ENCODE measurements around the gene APOBEC3B. TPM values are rescaled to one million over a fixed set of nuclear protein-coding genes. Genes with fewer than 3 reads are reported as not detected.
A peak's percentile ranks its signal among the peaks of the same experiment; 100 is the strongest.
"Not testable (repeated sequence)": the region's sequence is repeated elsewhere in the genome, so short reads cannot be mapped to it uniquely, and the experiment has no call there.

The APOBEC3B gene
- polyA plus RNA-seq, 4 donors = 3.5 to 5.8 (median 4.6) TPM

GRCh38 chr22:39031434-39032295, 49.5 kb downstream of the APOBEC3B start:
- not testable (repeated sequence) for H3K9me3 ChIP-seq (ENCODE audit: control insufficient read depth in 2 of 2, insufficient read depth in 1 of 2, low read depth in 1 of 2, low read length in 1 of 2); H3K4me3 ChIP-seq (ENCODE audit: low read depth in 1 of 3, low read length in 3 of 3); H3K36me3 ChIP-seq (ENCODE audit: control insufficient read depth in 3 of 3, insufficient read depth in 2 of 3, low read depth in 1 of 3, low read length in 3 of 3); H3K4me1 ChIP-seq (ENCODE audit: control insufficient read depth in 3 of 3, insufficient read depth in 2 of 3, low read depth in 1 of 3, low read length in 2 of 3); FAIRE-seq; H3K27me3 ChIP-seq (ENCODE audit: control insufficient read depth in 3 of 3, insufficient read depth in 3 of 3, low read length in 3 of 3); H3K27ac ChIP-seq (ENCODE audit: low read depth in 1 of 3, low read length in 2 of 3); DNase-seq
- WGBS, 3 donors = 55 to 71% (median 67%) methylated on average over 14 to 17 of the region's 18 CpGs

GRCh38 chr22:39037071-39037470, 54.9 kb downstream of the APOBEC3B start:
- not testable (repeated sequence) for DNase-seq; H3K36me3 ChIP-seq (ENCODE audit: control insufficient read depth in 3 of 3, insufficient read depth in 2 of 3, low read depth in 1 of 3, low read length in 3 of 3); FAIRE-seq; H3K9me3 ChIP-seq (ENCODE audit: control insufficient read depth in 2 of 2, insufficient read depth in 1 of 2, low read depth in 1 of 2, low read length in 1 of 2); H3K27ac ChIP-seq (ENCODE audit: low read depth in 1 of 3, low read length in 2 of 3); H3K27me3 ChIP-seq (ENCODE audit: control insufficient read depth in 3 of 3, insufficient read depth in 3 of 3, low read length in 3 of 3); H3K4me1 ChIP-seq (ENCODE audit: control insufficient read depth in 3 of 3, insufficient read depth in 2 of 3, low read depth in 1 of 3, low read length in 2 of 3); H3K4me3 ChIP-seq (ENCODE audit: low read depth in 1 of 3, low read length in 3 of 3)
- WGBS, 3 donors = 20 to 33% (median 28%) methylated on average over 2 of the region's 2 CpGs

GRCh38 chr22:39039306-39040126, 57.4 kb downstream of the APOBEC3B start:
- 91% methylated on average over 19 of the region's 19 CpGs for WGBS, 3 donors
- Histone ChIP-seq H3K36me3 (ENCODE audit: control insufficient read depth in 3 of 3, insufficient read depth in 2 of 3, low read depth in 1 of 3, low read length in 3 of 3) (peaks cover 0 to 14% (median 0%) of the 10 kb centered on the region in 3 donors), H3K4me1 (ENCODE audit: control insufficient read depth in 3 of 3, insufficient read depth in 2 of 3, low read depth in 1 of 3, low read length in 2 of 3) (peaks cover 0 to 3% (median 0%) of the 10 kb centered on the region in 3 donors), H3K4me3 (ENCODE audit: low read depth in 1 of 3, low read length in 3 of 3) (no peak overlapping the region), H3K9me3 (ENCODE audit: control insufficient read depth in 2 of 2, insufficient read depth in 1 of 2, low read depth in 1 of 2, low read length in 1 of 2) (no peaks in the 10 kb centered on the region), H3K27ac (ENCODE audit: low read depth in 1 of 3, low read length in 2 of 3) (peak overlapping the region in 1 of 3 donors; percentile 7), H3K27me3 (ENCODE audit: control insufficient read depth in 3 of 3, insufficient read depth in 3 of 3, low read length in 3 of 3) (no peaks in the 10 kb centered on the region)
- DNase-seq = no peak
- FAIRE-seq = no peak

GRCh38 chr22:39040155-39040537, 58.0 kb downstream of the APOBEC3B start:
- Histone ChIP-seq H3K4me3 (ENCODE audit: low read depth in 1 of 3, low read length in 3 of 3) (peak overlapping the region in 2 of 3 donors; percentile 3 to 44), H3K36me3 (ENCODE audit: control insufficient read depth in 3 of 3, insufficient read depth in 2 of 3, low read depth in 1 of 3, low read length in 3 of 3) (peaks cover 0 to 14% (median 0%) of the 10 kb centered on the region in 3 donors), H3K27ac (ENCODE audit: low read depth in 1 of 3, low read length in 2 of 3) (peak overlapping the region in 1 of 3 donors; percentile 7)
- DNase-seq; H3K27me3 ChIP-seq (ENCODE audit: control insufficient read depth in 3 of 3, insufficient read depth in 3 of 3, low read length in 3 of 3); FAIRE-seq; H3K4me1 ChIP-seq (ENCODE audit: control insufficient read depth in 3 of 3, insufficient read depth in 2 of 3, low read depth in 1 of 3, low read length in 2 of 3); H3K9me3 ChIP-seq (ENCODE audit: control insufficient read depth in 2 of 2, insufficient read depth in 1 of 2, low read depth in 1 of 2, low read length in 1 of 2): not testable (repeated sequence)
- WGBS, 3 donors = 30 to 47% (median 44%) methylated on average over 5 to 8 of the region's 14 CpGs

- peak within 1 kb of the TSS; percentile 44 to 65 (median 57) for H3K4me3 ChIP-seq (ENCODE audit: low read depth in 1 of 3, low read length in 3 of 3)
- not testable (repeated sequence) for FAIRE-seq
Measured at GRCh38 chr22:39040538-39041296, 58.6 kb downstream of the APOBEC3B start, which contains the start of gene APOBEC3F. TSS of gene APOBEC3F (plus strand) at chr22:39040864. CDS start at chr22:39040961, 97 bp downstream.

GRCh38 chr22:39041908-39042307, 59.8 kb downstream of the APOBEC3B start:
- no peak for FAIRE-seq
- H3K4me1 ChIP-seq (ENCODE audit: control insufficient read depth in 3 of 3, insufficient read depth in 2 of 3, low read depth in 1 of 3, low read length in 2 of 3) = peaks cover 0 to 3% (median 0%) of the 10 kb centered on the region in 3 donors
- H3K36me3 ChIP-seq (ENCODE audit: control insufficient read depth in 3 of 3, insufficient read depth in 2 of 3, low read depth in 1 of 3, low read length in 3 of 3) = peaks cover 0 to 14% (median 0%) of the 10 kb centered on the region in 3 donors
- H3K4me3 ChIP-seq (ENCODE audit: low read depth in 1 of 3, low read length in 3 of 3) = no peak overlapping the region
- WGBS, 3 donors = 91 to 93% (median 92%) methylated on average over 7 of the region's 7 CpGs
- no peaks in the 10 kb centered on the region for H3K9me3 ChIP-seq (ENCODE audit: control insufficient read depth in 2 of 2, insufficient read depth in 1 of 2, low read depth in 1 of 2, low read length in 1 of 2)
- H3K27ac ChIP-seq (ENCODE audit: low read depth in 1 of 3, low read length in 2 of 3) = no peak overlapping the region
- no peaks in the 10 kb centered on the region for H3K27me3 ChIP-seq (ENCODE audit: control insufficient read depth in 3 of 3, insufficient read depth in 3 of 3, low read length in 3 of 3)
- DNase-seq = no peak

More at GRCh38 chr22:39040538-39041296, 58.6 kb downstream of the APOBEC3B start, which contains the start of gene APOBEC3F:
- Histone ChIP-seq H3K36me3 (ENCODE audit: control insufficient read depth in 3 of 3, insufficient read depth in 2 of 3, low read depth in 1 of 3, low read length in 3 of 3) (peaks cover 0 to 14% (median 0%) of the 10 kb centered on the region in 3 donors), H3K27ac (ENCODE audit: low read depth in 1 of 3, low read length in 2 of 3) (peak within 1 kb of the TSS; percentile 40 to 83 (median 77))
- not testable (repeated sequence) for H3K4me1 ChIP-seq (ENCODE audit: control insufficient read depth in 3 of 3, insufficient read depth in 2 of 3, low read depth in 1 of 3, low read length in 2 of 3); H3K9me3 ChIP-seq (ENCODE audit: control insufficient read depth in 2 of 2, insufficient read depth in 1 of 2, low read depth in 1 of 2, low read length in 1 of 2); H3K27me3 ChIP-seq (ENCODE audit: control insufficient read depth in 3 of 3, insufficient read depth in 3 of 3, low read length in 3 of 3)
- DNase-seq = peak; percentile 62 to 64
- WGBS, 3 donors = 0 to 1% (median 1%) methylated on average over 14 to 21 of the region's 21 CpGs
